ENCODE data around the gene PPP1R1C.

GRCh38 chr2:182057002-182057401 lies 71.3 kb downstream of the PPP1R1C start:
- no peak for TF ChIP-seq CTCF (IDR thresholded peaks at IDR 0.05; ENCODE audit: low read depth, low read length, missing input control)
- no peak for TF ChIP-seq GABPA (IDR thresholded peaks at IDR 0.05 in 1 of 2, conservative IDR thresholded peaks at IDR 0.05 in 1 of 2)
- TF ChIP-seq JUND (IDR thresholded peaks at IDR 0.05), result no peak
- TF ChIP-seq TAF1 (conservative IDR thresholded peaks at IDR 0.05), result no peak
- TF ChIP-seq YY1 (IDR thresholded peaks at IDR 0.05), result no peak
- no peak for TF ChIP-seq ZBTB33 (IDR thresholded peaks at IDR 0.05)
- no peak for TF ChIP-seq REST (IDR thresholded peaks at IDR 0.05)
- no peak for TF ChIP-seq MAX (IDR thresholded peaks at IDR 0.05)
- TF ChIP-seq ATF3 (IDR thresholded peaks at IDR 0.05), result no peak

All from liver (tissue), 3 donors.